CD4-positive, alpha-beta T cell treated with Interleukin-10 for 1 hour (primary cell): Measurements from ENCODE around the gene C2orf81.
"Not testable (repeated sequence)": the region's sequence is repeated elsewhere in the genome, so short reads cannot be mapped to it uniquely, and the experiment has no call there.

Source experiments
- DNase-seq: peaks from one replicate; pipeline ENCODE4 v3.0.0-alpha.2; 2020

Gene C2orf81

GRCh38 chr2:74421221-74421870 is at the start of gene C2orf81, which contains the start of gene WDR54:
TSS of gene C2orf81 (minus strand) at chr2:74421619. CDS start at chr2:74421560, 59 bp downstream.
TSS of gene WDR54 (plus strand) at chr2:74421730. CDS start at chr2:74422154, 424 bp downstream.
- DNase-seq: peak; percentile 94

- not testable (repeated sequence) for DNase-seq
Measured at GRCh38 chr2:74470742-74471141, 49.3 kb upstream of the C2orf81 start.

- DNase-seq: no peak
Measured at GRCh38 chr2:74464406-74464805, 43.0 kb upstream of the C2orf81 start.

- DNase-seq: no peak
Measured at GRCh38 chr2:74462786-74463105, 41.3 kb upstream of the C2orf81 start.

GRCh38 chr2:74462054-74462785 is 40.8 kb upstream of the C2orf81 start:
- DNase-seq: no peak

GRCh38 chr2:74461187-74462053 is 40.0 kb upstream of the C2orf81 start:
- no peak for DNase-seq

DNA sequence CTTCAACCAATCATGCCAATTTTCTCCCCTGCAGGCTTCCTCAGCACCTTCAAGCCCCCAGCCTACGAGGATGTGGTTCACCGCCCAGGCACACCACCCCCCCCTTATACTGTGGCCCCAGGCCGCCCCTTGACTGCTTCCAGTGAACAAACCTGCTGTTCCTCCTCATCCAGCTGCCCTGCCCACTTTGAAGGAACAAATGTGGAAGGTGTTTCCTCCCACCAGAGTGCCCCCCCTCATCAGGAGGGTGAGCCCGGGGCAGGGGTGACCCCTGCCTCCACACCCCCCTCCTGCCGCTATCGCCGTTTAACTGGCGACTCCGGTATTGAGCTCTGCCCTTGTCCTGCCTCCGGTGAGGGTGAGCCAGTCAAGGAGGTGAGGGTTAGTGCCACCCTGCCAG is 38.8 kb upstream of the C2orf81 start:
- DNase-seq: not testable (repeated sequence)

DNA sequence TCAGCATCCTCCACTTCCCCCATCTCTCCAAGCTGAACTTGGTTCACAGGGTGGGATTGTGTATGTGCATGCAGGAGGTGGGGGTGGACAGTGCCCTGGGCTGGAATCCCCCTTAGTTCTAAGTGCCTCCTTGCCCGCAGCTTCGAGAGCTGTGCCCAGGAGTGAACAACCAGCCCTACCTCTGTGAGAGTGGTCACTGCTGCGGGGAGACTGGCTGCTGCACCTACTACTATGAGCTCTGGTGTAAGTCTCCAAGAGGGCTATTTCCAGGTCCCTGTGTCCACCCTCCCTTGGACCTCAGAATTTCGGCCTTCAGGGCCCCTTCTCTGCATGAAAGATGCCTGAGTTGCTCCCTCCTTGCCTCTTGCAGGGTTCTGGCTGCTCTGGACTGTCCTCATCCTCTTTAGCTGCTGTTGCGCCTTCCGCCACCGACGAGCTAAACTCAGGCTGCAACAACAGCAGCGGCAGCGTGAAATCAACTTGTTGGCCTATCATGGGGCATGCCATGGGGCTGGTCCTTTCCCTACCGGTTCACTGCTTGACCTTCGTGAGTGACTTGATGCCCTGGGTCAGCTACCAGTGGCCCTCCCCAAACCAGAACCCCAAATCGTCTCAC is 38.2 kb upstream of the C2orf81 start:
- not testable (repeated sequence) for DNase-seq

- no peak for DNase-seq
Measured at GRCh38 chr2:74458938-74459363, 37.5 kb upstream of the C2orf81 start.

- DNase-seq: peak; percentile 100
Measured at GRCh38 chr2:74458132-74458937, 36.9 kb upstream of the C2orf81 start, which contains the start of gene WBP1. TSS of gene WBP1 (plus strand) at chr2:74458438. CDS start at chr2:74458603, 165 bp downstream.

DNA sequence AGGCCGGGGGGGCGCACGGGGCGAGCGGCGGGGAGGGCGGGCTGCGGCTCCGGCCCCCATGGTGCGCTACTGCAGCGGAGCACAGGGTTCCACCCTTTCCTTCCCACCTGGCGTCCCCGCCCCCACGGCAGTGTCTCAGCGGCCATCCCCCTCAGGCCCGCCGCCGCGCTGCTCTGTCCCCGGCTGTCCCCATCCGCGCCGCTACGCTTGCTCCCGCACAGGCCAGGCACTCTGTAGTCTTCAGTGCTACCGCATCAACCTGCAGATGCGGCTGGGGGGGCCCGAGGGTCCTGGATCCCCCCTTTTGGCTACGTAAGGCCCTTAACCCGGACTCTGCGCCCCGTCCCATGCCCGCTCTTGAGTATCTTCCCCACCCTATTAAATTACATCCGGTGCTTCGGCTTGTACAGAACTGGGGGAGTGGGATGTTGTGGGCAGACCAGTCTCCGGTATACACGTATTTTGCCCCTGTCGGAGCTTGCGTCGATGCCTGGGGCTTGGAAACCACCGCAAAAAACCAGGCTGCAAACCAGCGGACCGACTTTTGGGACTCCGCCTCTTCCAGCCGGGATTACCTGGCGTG is 36.2 kb upstream of the C2orf81 start:
- peak; percentile 86 for DNase-seq

- no peak for DNase-seq
Measured at GRCh38 chr2:74457129-74457548, 35.7 kb upstream of the C2orf81 start.

DNA sequence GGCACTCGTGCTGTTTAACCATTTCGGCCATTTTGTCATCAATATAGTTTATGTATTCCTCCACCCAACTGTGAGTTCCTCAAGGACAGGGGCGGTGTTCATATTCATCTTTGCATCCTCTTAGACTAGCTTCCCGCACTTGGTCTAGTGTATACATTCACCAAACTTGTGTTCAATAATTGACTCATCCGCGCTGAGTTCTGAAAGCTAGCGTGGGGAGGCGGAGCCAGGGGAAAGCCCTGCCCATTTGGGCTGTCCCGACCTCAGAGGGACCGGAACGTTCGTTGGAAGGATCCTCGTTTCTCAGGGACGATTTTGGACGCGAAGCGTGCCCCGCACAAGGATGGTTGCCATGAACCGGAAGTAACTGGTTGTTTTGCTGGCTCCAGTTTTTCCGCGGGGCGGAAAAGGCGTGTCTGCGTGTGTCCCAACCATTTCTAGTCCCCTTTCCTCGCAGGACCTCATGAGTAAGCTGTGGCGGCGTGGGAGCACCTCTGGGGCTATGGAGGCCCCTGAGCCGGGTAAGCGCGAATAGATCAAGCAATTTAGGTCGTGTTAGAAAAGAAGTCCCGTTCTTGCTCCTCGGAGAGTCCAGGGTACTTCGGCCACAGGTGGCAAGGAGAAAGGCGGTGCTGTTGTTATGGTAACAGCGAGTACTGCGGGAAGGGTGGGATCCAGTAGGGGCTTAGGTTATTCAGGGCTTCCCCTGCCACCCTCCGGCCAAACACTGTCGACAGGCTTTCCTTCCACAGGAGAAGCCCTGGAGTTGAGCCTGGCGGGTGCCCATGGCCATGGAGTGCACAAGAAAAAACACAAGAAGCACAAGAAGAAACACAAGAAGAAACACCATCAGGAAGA is 33.5 kb upstream of the C2orf81 start, which contains the start of gene INO80B:
TSS of gene INO80B (plus strand) at position 434 of the 858 bp plus-strand sequence. CDS start at position 464, 30 bp downstream.
- peak; percentile 99 for DNase-seq

GRCh38 chr2:74450570-74451190 is 29.3 kb upstream of the C2orf81 start:
- no peak for DNase-seq

GRCh38 chr2:74448771-74449170 is 27.4 kb upstream of the C2orf81 start:
- DNase-seq: no peak

DNA sequence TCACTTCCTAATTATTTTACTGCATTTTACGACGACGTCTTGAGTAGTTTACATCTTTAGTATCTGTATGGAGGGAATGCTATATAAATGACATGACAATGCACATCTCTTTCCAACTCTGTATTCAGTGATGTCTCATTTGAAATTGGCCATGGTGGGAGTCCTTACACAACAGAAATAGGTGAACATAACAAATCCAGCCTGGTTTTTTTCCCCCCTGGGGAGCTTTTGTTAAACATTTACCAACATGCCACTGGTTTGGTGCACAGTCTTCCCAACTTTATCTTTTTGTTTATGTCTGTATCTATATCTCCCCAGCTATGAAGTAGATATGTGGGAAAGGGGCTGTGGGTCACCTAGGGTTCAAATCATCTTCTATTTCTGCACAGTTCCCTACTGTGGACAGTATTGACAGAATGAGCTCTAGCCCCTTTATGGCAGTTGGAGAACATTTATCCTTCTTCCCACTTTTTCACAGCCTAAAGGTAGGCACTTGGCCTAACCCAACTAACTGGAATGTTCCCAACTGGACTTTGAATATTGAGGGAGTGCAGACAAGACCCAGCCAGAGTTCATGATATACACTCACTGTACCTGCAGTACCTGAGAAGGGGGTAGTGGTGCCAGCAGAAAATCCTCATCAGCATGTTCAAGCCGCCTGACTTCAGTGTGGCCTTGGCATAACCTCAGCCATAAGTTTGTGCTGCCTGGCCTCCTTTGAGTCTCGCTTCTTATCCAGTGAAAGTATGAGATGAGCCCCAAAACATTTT is 26.0 kb upstream of the C2orf81 start:
- DNase-seq: no peak

GRCh38 chr2:74444498-74445318 is 23.3 kb upstream of the C2orf81 start:
- DNase-seq: no peak
